ENCODE measurements around the gene GTPBP2. TPM values are rescaled to one million over a fixed set of nuclear protein-coding genes. Genes with fewer than 3 reads are reported as not detected.

Gene GTPBP2
- total and polyA plus RNA-seq, 2 of the 4 experiments (the other 2 are of a cell fraction) = 38.4 to 86.6 TPM

DNA sequence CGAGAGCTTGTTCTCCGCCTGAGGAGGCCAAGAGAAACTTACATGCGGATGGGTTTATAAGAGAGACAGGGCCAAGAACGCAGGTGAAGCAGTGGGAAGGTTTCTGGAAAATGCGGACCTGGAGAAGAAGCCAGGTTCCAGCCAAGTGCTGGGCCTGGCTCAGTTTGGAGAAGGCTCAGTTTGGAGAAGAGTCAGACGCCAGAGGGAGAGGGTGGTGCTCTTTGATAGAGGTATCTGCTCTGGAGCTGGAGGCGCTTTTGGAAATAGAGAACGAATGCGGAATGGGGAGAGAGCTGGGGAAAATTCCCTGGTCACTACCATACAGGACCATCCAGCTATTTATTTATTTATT, 16.5 kb upstream of the GTPBP2 start:
- no peak overlapping the region for H3K23ac ChIP-seq (ENCODE audit: low read depth, low read length)
- peak overlapping the region; percentile 44; the same call in 1 of the 2 replicates for H3K4me3 ChIP-seq (ENCODE audit: insufficient read depth, low read depth, low read length)
- H4K91ac ChIP-seq (ENCODE audit: insufficient read depth, low read depth, low read length) = no peak overlapping the region
- no peak overlapping the region for H3K14ac ChIP-seq (replicated peaks; ENCODE audit: low read depth, low read length)
- no peaks in the 10 kb centered on the region; the same call in 1 of the 2 replicates for H3K27me3 ChIP-seq (ENCODE audit: control insufficient read depth, insufficient read depth, low read length)
- H4K5ac ChIP-seq (ENCODE audit: low read depth, low read length) = no peak overlapping the region
- no peak overlapping the region for H2BK20ac ChIP-seq (ENCODE audit: low read depth, low read length)
- no TSS peak for BruUV-seq (replicated peaks)
- H3K4me2 ChIP-seq (ENCODE audit: low read depth, low read length) = peak overlapping the region; percentile 70
- no peak for ATAC-seq (ENCODE audit: low read depth)
- H2BK5ac ChIP-seq (ENCODE audit: low read depth, low read length, poor library complexity, severe bottlenecking) = no peak overlapping the region
- WGBS, 2 experiments (ENCODE audit: extremely low coverage in 2 of 2, insufficient read length in 1 of 2) = 0% methylated on average over 3 of the region's 9 CpGs; no CpG with 5 or more reads in 1 of the 2 experiments
- DNase-seq = no peak
- H3K56ac ChIP-seq (ENCODE audit: extremely low read depth, insufficient read depth, low read length) = no peak overlapping the region
- 0 out of 2 replicates have a peak, but pooled peaks cover 5% of the 10 kb centered on the region for H3K9me1 ChIP-seq (ENCODE audit: insufficient read depth, low read length)
- H2BK15ac ChIP-seq (ENCODE audit: low read depth, low read length) = no peak overlapping the region
- H3K4ac ChIP-seq (ENCODE audit: low read depth, low read length) = no peak overlapping the region
- H3K9ac ChIP-seq (ENCODE audit: low read depth, low read length) = no peak overlapping the region
- no peak overlapping the region for H3K27ac ChIP-seq (ENCODE audit: insufficient read depth, low read length)
- no peak overlapping the region for H3K18ac ChIP-seq (ENCODE audit: low read depth, low read length)
- in situ Hi-C loops (cut with MboI; ENCODE audit: low sequenced_read_pairs) = no loop called here
- H2BK120ac ChIP-seq (ENCODE audit: low read depth, low read length) = no peak overlapping the region
- no peaks in the 10 kb centered on the region for H3K9me3 ChIP-seq (ENCODE audit: control insufficient read depth, insufficient read depth, low read length)
- peak overlapping the region in 1 of 2 experiments; percentile 1; a peak in 1 of 4 replicates for H4K8ac ChIP-seq (ENCODE audit: low read depth in 2 of 2, low read length in 2 of 2)
- peaks cover 10 to 15% of the 10 kb centered on the region in 2 experiments for H3K79me1 ChIP-seq (ENCODE audit: low read depth in 1 of 2, low read length in 2 of 2)
- intact Hi-C loops (cut with micrococcal nuclease) = no loop called here
- POLR2A ChIA-PET (ENCODE audit: unreplicated experiment) = no interaction called here
- H3K4me1 ChIP-seq (ENCODE audit: control insufficient read depth, insufficient read depth, low read length) = no peaks in the 10 kb centered on the region
- H4K20me1 ChIP-seq (ENCODE audit: insufficient read depth, low read length) = peaks cover 4% of the 10 kb centered on the region
- dilution Hi-C loops (cut with HindIII; ENCODE audit: low sequenced_read_pairs, unreplicated experiment) = no loop called here
- H2AFZ ChIP-seq (replicated peaks; ENCODE audit: low read length, poor library complexity) = peak overlapping the region; percentile 73
- no peak for TF ChIP-seq RFX5 (IDR thresholded peaks at IDR 0.05; ENCODE audit: low read depth, low read length)
- no peak for TF ChIP-seq NFE2L2 (IDR thresholded peaks at IDR 0.05; ENCODE audit: low read depth, low read length)
- TF ChIP-seq FOS (IDR thresholded peaks at IDR 0.05; ENCODE audit: low read depth, low read length) = no peak
- no peak for TF ChIP-seq MAFK (IDR thresholded peaks at IDR 0.05; ENCODE audit: low read depth, low read length)
- no peak for TF ChIP-seq RCOR1 (IDR thresholded peaks at IDR 0.05; ENCODE audit: insufficient replicate concordance, low read length)
- TF ChIP-seq ELK1 (IDR thresholded peaks at IDR 0.05; ENCODE audit: borderline replicate concordance, low read depth, low read length) = no peak
- no peak for TF ChIP-seq POLR2A (IDR thresholded peaks at IDR 0.05; ENCODE audit: low read depth, low read length)
- TF ChIP-seq RAD21 (IDR thresholded peaks at IDR 0.05; ENCODE audit: low read length) = no peak
- no peak for TF ChIP-seq BHLHE40 (IDR thresholded peaks at IDR 0.05; ENCODE audit: low read depth, low read length)
- no peak for TF ChIP-seq MAZ (IDR thresholded peaks at IDR 0.05; ENCODE audit: borderline replicate concordance, low read depth, low read length)
- TF ChIP-seq, protein P1, sequence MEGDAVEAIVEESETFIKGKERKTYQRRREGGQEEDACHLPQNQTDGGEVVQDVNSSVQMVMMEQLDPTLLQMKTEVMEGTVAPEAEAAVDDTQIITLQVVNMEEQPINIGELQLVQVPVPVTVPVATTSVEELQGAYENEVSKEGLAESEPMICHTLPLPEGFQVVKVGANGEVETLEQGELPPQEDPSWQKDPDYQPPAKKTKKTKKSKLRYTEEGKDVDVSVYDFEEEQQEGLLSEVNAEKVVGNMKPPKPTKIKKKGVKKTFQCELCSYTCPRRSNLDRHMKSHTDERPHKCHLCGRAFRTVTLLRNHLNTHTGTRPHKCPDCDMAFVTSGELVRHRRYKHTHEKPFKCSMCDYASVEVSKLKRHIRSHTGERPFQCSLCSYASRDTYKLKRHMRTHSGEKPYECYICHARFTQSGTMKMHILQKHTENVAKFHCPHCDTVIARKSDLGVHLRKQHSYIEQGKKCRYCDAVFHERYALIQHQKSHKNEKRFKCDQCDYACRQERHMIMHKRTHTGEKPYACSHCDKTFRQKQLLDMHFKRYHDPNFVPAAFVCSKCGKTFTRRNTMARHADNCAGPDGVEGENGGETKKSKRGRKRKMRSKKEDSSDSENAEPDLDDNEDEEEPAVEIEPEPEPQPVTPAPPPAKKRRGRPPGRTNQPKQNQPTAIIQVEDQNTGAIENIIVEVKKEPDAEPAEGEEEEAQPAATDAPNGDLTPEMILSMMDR (conservative IDR thresholded peaks at IDR 0.05; ENCODE audit: low read depth, low read length) = no peak
- no peak for TF ChIP-seq MXI1 (IDR thresholded peaks at IDR 0.05; ENCODE audit: borderline replicate concordance, low read depth, low read length)
- no peak for TF ChIP-seq CEBPB (IDR thresholded peaks at IDR 0.05; ENCODE audit: low read depth, low read length)
- TF ChIP-seq USF2 (IDR thresholded peaks at IDR 0.05; ENCODE audit: low read depth, low read length) = no peak
- TF ChIP-seq CHD1 (IDR thresholded peaks at IDR 0.05; ENCODE audit: low read depth, low read length) = no peak
- TF ChIP-seq SMC3 (IDR thresholded peaks at IDR 0.05; ENCODE audit: low read depth, low read length) = no peak
- no peak overlapping the region for H2AK9ac ChIP-seq (replicated peaks; ENCODE audit: low read depth, low read length, poor library complexity)
- peaks cover 11% of the 10 kb centered on the region for H3K36me3 ChIP-seq (ENCODE audit: control insufficient read depth, insufficient read depth, low read length)
- CTCF ChIA-PET = interaction anchor here (0.6 kb wide), 1 partner anchor 366 kb away, joined by 4 read pairs; no protein-coding TSS in a partner anchor
- H2AK5ac ChIP-seq (ENCODE audit: low read depth, low read length) = no peak overlapping the region

Data from IMR-90 (cell line).